Measurements from ENCODE around the gene KBTBD13. TPM values are rescaled to one million over a fixed set of nuclear protein-coding genes. Genes with fewer than 3 reads are reported as not detected.
A peak's percentile ranks its signal among the peaks of the same experiment; 100 is the strongest.

The KBTBD13 gene
- total RNA-seq, 1 donor from 2014 or later, result not detected

- no peak for DNase-seq (ENCODE audit: low spot score in 2 of 2, unreplicated experiment in 2 of 2)
- H3K9me3 Mint-ChIP-seq, result no peaks in the 10 kb centered on the region
- TF ChIP-seq CTCF (IDR thresholded peaks at IDR 0.05; ENCODE audit: unreplicated experiment), result no peak
- no peak overlapping the region for H3K27ac Mint-ChIP-seq
- no peak overlapping the region for H3K4me3 Mint-ChIP-seq
- peaks cover 39% of the 10 kb centered on the region for H3K4me1 Mint-ChIP-seq
- no peaks in the 10 kb centered on the region for H3K36me3 Mint-ChIP-seq
- peaks cover 31% of the 10 kb centered on the region for H3K27me3 Mint-ChIP-seq (ENCODE audit: low read depth)
These were observed 3.0 kb downstream of the KBTBD13 start for GRCh38 chr15:65079580-65079979.

- Mint-ChIP-seq H3K4me3 (no peak overlapping the region), H3K9me3 (no peaks in the 10 kb centered on the region), H3K27me3 (ENCODE audit: low read depth) (peaks cover 47% of the 10 kb centered on the region), H3K36me3 (no peaks in the 10 kb centered on the region), H3K27ac (no peak overlapping the region), H3K4me1 (peaks cover 46% of the 10 kb centered on the region)
- DNase-seq (ENCODE audit: low spot score in 2 of 2, unreplicated experiment in 2 of 2), result no peak
- no peak for TF ChIP-seq CTCF (IDR thresholded peaks at IDR 0.05; ENCODE audit: unreplicated experiment)
These were observed 4.7 kb downstream of the KBTBD13 start for GRCh38 chr15:65081270-65081669.

GRCh38 chr15:65081758-65082157, 5.2 kb downstream of the KBTBD13 start:
- Mint-ChIP-seq H3K36me3 (no peaks in the 10 kb centered on the region), H3K9me3 (no peaks in the 10 kb centered on the region), H3K27me3 (ENCODE audit: low read depth) (peaks cover 47% of the 10 kb centered on the region), H3K4me1 (peaks cover 45% of the 10 kb centered on the region), H3K4me3 (no peak overlapping the region), H3K27ac (no peak overlapping the region)
- no peak for TF ChIP-seq CTCF (IDR thresholded peaks at IDR 0.05; ENCODE audit: unreplicated experiment)
- DNase-seq (ENCODE audit: low spot score in 2 of 2, unreplicated experiment in 2 of 2), result no peak

- Mint-ChIP-seq H3K27ac (peak overlapping the region; percentile 69), H3K4me3 (peak overlapping the region; percentile 4), H3K9me3 (no peaks in the 10 kb centered on the region), H3K27me3 (ENCODE audit: low read depth) (peaks cover 47% of the 10 kb centered on the region), H3K36me3 (no peaks in the 10 kb centered on the region), H3K4me1 (peaks cover 52% of the 10 kb centered on the region)
- DNase-seq (ENCODE audit: low spot score in 2 of 2, unreplicated experiment in 2 of 2), result no peak
- no peak for TF ChIP-seq CTCF (IDR thresholded peaks at IDR 0.05; ENCODE audit: unreplicated experiment)
These were observed 5.9 kb downstream of the KBTBD13 start for GRCh38 chr15:65082303-65082953.

GRCh38 chr15:65083262-65083701, 6.7 kb downstream of the KBTBD13 start:
- Mint-ChIP-seq H3K4me3 (no peak overlapping the region), H3K27me3 (ENCODE audit: low read depth) (peaks cover 40% of the 10 kb centered on the region), H3K9me3 (no peaks in the 10 kb centered on the region), H3K4me1 (peaks cover 55% of the 10 kb centered on the region), H3K27ac (peak overlapping the region; percentile 69), H3K36me3 (no peaks in the 10 kb centered on the region)
- TF ChIP-seq CTCF (IDR thresholded peaks at IDR 0.05; ENCODE audit: unreplicated experiment), result no peak
- DNase-seq (ENCODE audit: low spot score in 2 of 2, unreplicated experiment in 2 of 2), result no peak

Data from mesothelial cell of epicardium (in vitro differentiated cells).